Measurements from ENCODE around the gene OCEL1.
A peak's percentile ranks its signal among the peaks of the same experiment; 100 is the strongest.
"Not testable (repeated sequence)": the region's sequence is repeated elsewhere in the genome, so short reads cannot be mapped to it uniquely, and the experiment has no call there.

The OCEL1 gene, protein sequence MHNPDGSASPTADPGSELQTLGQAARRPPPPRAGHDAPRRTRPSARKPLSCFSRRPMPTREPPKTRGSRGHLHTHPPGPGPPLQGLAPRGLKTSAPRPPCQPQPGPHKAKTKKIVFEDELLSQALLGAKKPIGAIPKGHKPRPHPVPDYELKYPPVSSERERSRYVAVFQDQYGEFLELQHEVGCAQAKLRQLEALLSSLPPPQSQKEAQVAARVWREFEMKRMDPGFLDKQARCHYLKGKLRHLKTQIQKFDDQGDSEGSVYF

DNA sequence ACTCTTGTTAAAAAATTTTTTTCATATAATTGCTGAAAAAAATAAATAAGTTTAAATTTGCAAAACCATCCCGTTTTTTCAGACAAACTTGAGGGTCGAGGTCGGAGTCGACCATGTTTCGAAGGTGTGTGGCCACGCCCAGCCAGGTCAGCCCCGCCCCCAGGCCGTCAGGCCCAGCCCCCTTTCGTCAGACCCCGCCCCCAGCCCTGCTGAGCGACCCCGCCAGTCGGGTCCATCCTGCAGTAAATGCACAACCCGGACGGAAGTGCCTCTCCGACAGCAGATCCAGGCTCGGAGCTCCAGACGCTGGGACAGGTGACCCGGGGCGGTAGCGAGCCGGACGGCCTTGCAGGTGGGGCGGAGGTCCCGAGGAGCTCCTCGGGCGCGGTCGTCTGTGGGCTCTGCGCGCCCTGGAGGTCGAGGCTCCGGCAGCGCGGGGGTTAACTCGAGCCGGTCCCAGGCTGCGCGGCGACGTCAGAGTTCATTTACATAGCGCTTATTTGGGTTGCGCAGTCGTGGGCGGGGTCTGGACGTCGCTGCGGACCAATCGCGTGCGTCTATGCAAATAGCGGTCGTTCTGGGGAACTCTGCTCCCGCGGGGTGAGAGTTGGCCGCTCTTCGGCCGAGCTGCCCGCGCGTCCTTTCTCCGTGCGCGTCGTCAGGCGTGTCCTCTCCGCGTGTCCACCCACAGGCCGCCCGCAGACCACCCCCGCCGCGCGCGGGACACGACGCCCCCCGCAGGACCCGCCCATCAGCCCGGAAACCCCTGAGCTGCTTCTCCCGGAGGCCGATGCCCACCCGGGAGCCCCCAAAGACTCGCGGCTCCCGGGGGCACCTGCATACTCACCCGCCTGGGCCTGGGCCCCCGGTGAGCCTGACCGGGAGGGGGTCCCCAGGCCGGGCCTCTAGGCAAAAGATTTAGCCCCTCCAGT is at the start of gene OCEL1:
Gene OCEL1 (plus strand): TSS at position 225 of the 932 bp plus-strand sequence. CDS start 22 bp downstream, at position 247.
- DNase-seq = peak; percentile 95

- no peak for DNase-seq
Observed at GRCh38 chr19:17178291-17178690, 47.7 kb upstream of the OCEL1 start.

- DNase-seq = no peak
Observed at GRCh38 chr19:17180997-17181702, 44.9 kb upstream of the OCEL1 start.

- DNase-seq = no peak
Observed at GRCh38 chr19:17183271-17183761, 42.7 kb upstream of the OCEL1 start.

GRCh38 chr19:17183858-17184321 is 42.1 kb upstream of the OCEL1 start:
- DNase-seq = no peak

DNA sequence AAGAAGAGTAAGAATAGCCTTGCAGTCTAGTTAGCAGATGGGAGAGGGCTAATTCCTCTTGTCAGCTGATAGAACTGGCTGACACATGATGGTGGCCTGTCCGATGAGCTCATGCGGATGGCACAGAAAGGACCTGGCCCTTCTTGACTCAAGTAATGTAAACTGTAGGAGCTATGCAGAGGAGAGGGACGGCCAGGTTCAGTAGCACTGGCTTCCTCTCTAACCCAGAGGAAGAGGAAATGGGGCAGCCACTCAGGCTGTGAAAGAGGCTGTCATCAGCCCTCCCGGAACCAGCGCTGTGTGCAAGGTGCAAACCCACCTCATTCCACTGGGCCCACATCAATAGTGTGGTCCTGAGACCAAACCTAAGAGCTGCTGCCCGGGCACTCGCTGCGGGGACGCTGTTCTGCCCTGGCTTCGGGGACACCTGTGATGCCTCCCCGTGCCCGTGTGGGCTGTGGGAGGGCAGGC is 41.6 kb upstream of the OCEL1 start:
- DNase-seq = no peak

DNA sequence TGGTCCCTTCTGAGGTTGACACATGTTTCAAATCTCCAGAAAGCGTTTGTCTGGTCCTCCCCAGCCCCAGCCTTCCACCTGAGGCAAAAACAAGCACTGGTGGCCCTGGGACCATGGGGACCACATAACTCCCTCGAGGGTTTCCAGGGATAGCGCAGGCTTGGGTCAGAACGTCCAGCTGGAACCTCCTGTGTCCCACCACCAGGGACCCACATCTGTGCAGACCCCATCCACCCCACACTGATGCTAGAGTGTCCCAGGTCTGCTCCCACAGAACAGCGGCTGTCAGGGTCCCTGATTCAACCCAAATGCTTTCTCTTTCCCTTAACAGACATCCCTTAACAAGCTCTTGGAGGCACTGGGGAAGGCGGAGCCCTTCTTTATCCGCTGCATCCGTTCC is 40.4 kb upstream of the OCEL1 start:
- no peak for DNase-seq

DNA sequence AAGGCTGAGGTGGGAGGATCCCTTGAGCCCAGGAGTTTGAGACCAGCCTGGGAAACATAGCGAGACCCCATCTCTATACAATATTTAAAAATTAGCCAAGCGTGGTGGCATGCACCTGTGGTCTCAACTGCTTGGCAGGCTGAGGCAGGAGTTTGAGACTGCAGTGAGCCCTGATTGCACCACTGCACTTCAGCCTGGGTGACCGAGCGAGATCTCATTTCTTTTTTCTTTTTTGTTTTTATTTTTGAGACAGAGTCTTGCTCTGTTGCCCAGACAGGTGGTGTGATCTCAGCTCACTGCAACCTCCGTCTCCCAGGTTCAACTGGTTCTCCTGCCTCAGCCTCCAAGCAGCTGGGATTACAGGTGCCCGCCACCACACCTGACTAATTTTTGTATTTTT is 34.3 kb upstream of the OCEL1 start:
- DNase-seq = not testable (repeated sequence)

DNA sequence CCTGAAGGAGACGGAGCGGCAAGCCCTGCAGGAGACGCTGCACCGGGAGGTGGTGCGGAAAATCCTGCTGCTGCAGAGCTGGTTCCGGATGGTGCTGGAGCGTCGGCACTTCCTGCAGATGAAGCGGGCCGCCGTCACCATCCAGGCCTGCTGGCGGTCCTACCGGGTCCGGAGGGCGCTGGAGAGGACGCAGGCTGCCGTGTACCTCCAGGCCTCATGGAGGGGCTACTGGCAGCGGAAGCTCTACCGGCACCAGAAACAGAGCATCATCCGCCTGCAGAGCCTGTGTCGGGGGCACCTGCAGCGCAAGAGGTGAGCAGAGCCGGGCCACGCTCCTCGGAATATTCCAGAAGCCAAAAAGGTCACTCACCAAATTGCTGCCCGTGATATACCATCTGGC is 33.3 kb upstream of the OCEL1 start:
- DNase-seq = no peak

GRCh38 chr19:17194608-17195007 is 31.4 kb upstream of the OCEL1 start:
- DNase-seq = no peak

- no peak for DNase-seq
Observed at GRCh38 chr19:17195106-17195505, 30.9 kb upstream of the OCEL1 start.

DNA sequence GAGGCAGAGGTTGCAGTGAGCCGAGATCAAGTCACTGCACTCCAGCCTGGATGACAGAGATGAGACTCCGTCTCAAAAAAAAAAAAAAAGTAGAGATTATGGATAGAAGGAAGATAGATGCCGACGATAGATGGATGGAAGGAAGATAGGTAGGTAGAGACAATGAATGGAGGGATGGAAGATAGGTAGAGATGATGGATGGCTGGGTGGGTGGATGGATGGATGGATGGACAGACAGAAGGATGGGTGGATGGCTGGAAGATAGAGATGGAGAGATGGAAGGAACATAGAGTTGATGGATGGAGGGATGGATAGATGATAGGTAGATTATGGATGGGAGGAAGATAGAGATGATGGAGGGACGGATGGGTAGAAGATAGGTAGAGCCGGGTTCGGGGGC is 29.4 kb upstream of the OCEL1 start:
- DNase-seq = no peak

GRCh38 chr19:17197666-17198065 is 28.4 kb upstream of the OCEL1 start:
- DNase-seq = no peak

DNA sequence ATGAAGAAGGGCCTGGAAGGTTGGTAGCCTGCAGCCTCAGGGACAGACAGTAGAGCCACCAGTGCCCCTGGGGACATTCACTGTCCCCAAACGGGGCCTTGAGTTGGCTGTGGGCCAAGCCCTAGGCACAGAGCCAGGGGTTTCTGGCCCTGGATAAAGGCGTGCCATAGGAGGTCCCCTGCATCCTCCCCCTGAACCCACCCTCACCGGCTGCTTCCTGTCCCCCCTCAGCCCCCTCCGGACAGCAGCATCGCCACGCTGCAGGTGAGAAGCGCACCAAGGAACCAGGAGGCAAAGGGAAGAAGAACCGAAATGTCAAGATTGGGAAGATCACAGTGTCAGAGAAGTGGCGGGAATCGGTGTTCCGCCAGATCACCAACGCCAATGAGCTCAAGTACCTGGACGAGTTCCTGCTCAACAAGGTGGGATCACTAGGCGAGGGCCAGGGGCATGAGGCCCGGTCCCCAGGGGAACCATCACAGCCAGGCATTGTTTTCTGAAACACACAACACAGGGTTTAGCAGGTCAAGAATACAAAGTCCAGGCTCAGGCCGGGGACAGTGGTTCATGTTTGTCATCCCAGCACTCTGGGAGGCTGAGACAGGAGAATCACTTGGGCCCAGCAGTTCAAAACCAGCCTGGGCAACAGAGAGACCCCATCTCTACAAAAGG is 25.5 kb upstream of the OCEL1 start:
- no peak for DNase-seq

DNA sequence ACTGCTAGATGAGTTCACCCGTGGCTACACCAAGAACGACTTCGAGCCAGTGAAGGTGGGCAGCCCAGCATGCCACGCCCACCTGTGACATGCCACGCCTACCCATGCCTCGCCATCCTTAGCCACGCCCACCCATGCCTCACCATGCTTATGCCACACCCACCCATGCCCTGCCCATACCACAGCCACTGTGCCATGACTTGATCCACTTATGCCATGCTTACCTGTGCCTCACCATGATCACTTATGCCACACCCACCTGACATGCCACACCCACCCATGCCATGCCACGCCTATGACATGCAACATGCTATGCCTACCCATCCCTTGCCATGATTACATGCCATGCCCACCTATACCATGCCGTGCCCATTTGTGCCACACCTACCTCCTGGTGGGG is 23.8 kb upstream of the OCEL1 start:
- DNase-seq = no peak

DNA sequence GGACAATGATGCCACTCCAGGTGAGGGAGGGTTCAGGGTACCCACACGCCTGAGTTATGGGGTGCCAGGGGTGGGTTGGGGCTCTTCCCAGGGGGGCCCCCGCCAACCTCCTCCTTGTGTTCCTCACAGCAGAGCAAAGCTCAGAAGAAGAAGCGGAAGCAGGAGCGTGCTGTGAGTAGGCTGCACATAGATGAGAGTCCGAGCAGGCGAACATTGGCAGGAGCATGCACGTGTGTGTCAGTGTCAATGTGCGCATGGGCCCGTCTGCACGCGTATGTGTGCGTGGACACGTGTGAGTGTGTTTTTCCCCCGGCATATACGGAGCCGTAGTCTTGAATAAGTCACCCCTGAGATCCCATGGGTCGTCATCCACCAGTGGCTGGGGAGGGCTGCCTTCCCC is 23.3 kb upstream of the OCEL1 start:
- DNase-seq = no peak

DNA sequence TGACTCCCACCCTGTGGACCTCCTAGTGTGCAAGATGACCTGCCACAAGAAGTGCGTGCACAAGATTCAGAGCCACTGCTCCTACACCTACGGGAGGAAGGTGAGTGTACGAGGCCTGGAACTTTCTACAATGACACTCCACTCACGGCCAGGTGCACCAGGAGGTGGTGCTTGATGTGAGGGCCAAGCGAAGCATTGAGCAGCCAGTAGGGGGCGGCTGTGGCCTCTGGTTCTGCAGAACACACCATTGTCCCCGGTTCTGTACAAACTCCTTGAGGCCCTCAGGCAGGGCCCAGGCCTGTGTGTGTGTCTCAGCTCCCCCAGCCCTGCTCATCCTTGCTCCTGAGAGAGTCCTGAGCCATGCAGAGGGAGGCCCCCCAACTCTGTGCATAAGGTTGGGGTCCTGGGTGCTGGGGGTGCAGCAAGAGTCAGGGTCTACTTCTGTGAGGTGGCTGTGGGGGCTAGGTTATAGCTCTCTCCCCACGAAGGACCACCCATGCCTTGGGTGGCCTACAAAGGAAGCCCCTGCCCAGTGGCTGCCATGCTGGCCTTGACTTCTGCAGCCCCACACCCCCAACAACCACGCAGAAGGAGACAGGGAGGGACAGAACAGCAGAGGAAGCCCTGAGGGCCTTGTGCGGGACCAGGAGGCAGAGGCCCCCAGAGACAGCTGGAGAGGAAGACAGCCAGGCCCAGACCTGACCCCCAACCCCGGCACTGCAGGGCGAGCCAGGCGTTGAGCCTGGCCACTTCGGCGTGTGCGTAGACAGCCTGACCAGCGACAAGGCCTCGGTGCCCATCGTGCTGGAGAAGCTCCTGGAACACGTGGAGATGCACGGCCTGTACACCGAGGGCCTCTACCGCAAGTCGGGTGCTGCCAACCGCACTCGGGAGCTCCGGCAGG is 20.5 kb upstream of the OCEL1 start:
- no peak for DNase-seq

- DNase-seq = no peak
Observed at GRCh38 chr19:17206736-17207581, 19.1 kb upstream of the OCEL1 start.

DNA sequence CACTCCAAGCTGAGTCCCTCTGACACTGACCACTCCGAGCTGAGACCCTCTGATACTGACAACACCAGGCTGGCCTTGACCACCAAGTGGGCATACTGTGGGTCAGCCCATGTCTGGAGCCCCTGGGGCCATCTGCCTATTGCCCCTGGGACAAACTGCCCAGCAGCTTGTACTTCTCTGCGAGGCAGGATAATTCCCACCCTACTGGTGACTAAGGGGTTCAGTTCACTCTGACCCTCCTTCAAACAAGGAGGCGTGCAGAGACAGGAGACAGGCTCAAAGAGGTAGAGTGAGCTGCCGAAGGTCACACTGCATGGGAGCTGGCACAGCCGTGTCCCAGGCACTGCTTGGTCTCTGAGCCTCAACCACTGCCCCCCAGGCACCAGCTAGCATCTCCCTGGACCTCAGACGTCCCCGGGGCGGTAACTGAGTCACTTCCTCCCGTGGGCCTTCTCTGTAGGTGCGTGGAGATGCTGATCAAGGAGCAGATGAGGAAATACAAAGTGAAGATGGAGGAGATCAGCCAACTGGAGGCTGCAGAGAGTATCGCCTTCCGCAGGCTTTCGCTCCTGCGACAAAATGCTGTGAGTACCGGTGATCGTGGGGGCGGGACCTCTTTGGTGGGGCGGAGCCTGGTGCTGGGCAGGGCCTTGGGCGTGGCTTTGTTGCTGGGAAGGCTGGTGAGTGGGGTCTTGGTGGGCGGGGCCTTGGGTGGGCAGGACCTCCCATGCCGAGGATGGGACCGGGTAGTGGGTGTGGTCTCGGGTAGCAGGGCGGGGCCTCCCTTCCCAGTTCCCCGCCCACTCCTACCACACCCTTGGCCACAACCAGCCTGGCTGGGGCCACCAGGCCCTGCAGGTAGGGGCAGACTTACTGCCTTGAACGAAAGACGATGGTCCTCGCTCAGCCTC is 16.6 kb upstream of the OCEL1 start:
- DNase-seq = peak; percentile 26

Data from NCI-H226 (cell line).